ENCODE measurements around the gene STH.
"Not testable (repeated sequence)": the region's sequence is repeated elsewhere in the genome, so short reads cannot be mapped to it uniquely, and the experiment has no call there.

Gene STH, protein sequence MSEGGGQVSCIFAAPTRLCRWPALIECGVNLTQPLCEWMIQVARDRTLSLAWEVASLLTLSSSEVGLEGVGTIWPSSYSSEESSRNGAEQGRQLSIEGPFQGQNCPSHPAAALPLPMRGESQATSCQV

DNA sequence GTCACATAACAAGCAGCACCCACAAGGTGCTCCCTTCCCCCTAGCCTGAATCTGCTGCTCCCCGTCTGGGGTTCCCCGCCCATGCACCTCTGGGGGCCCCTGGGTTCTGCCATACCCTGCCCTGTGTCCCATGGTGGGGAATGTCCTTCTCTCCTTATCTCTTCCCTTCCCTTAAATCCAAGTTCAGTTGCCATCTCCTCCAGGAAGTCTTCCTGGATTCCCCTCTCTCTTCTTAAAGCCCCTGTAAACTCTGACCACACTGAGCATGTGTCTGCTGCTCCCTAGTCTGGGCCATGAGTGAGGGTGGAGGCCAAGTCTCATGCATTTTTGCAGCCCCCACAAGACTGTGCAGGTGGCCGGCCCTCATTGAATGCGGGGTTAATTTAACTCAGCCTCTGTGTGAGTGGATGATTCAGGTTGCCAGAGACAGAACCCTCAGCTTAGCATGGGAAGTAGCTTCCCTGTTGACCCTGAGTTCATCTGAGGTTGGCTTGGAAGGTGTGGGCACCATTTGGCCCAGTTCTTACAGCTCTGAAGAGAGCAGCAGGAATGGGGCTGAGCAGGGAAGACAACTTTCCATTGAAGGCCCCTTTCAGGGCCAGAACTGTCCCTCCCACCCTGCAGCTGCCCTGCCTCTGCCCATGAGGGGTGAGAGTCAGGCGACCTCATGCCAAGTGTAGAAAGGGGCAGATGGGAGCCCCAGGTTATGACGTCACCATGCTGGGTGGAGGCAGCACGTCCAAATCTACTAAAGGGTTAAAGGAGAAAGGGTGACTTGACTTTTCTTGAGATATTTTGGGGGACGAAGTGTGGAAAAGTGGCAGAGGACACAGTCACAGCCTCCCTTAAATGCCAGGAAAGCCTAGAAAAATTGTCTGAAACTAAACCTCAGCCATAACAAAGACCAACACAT is at the start of gene STH:
STH (plus strand) TSS at position 264 of the 913 bp plus-strand sequence; CDS start at position 294, 30 bp downstream.
- DNase-seq = no peak

DNA sequence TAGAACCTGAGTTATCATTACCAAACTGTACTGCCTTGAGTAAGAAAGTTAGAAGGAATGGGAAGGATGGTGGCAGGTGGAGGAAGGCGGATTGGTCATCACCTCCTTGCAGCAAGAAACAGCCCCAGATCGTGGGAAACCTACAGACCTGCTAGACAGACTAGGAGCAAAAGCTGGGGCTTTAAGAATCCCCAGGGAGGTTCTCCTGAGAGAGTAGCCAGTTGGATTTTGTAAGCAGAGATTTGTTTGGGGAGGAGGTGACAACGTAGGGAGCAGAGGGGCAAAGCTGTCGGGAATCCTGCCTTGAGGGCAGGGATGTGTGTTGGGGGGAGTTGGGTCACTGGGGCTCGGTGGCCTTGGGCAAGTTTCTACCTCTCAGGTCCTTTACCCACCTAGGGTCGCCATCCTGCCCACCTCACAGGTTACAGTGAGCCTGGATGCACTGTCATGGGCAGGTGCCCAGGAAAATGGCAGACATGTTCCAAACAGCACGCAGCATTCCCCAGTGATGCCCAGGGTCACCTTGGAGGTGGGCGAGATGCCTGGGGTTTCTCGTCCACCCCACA is 49.2 kb upstream of the STH start:
- DNase-seq = no peak

DNA sequence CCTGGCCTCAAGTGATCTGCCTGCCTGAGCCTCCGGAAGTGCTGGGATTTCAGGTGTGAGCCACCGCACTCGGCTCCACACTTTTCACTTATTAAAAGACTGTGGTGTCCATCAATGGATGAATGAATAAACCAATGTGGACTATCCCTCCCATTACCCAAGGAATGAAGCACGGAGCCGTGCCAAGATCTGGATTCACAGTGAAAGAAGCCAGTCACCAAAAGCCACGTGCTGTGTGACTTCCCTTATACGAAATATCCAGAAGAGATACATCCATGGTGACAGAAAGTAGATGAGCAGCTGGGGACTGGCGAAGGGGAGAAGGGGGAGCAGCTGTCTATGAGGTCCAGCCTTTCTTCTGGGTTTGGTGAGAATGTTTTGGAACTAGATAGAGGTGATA is 48.2 kb upstream of the STH start:
- no peak for DNase-seq

DNA sequence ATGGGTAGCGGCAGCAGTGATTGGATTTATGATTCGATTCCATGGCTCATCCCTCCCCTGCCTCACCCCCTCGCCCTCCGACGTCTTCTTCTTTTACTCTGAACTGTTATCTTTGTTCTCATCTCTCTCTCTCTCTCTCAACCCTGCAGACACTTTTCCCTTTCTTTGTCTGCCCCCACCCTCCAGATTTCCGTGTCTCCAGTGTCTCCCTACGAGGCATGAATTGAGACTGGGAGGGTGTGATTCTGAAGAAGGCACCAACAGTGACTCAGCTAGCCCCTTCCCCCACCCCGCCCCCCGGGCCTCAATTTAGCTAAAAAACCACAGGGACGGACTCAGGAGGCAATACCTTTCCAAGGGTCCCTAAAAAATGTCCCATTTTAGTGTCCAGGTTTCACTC is 47.6 kb upstream of the STH start:
- DNase-seq = no peak

DNA sequence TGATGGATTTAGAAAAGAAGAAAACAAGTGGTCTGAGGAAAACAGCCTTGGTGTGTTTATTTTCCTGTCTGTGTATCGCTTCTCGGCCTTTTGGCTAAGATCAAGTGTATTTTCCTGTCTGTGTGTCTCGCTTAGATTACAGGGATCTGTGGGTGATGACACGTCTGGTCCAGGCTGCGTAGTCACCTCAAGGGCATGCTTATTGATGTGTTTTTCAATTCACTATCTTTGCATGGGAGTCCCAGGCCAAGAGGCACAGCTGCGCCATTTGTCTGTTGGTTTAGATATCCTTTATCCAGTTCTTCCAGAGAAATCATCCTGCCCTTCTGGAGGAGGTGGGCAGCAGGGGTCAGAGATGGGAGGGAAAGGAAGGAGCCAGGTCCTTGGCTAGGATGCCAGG is 47.1 kb upstream of the STH start:
- DNase-seq = no peak

DNA sequence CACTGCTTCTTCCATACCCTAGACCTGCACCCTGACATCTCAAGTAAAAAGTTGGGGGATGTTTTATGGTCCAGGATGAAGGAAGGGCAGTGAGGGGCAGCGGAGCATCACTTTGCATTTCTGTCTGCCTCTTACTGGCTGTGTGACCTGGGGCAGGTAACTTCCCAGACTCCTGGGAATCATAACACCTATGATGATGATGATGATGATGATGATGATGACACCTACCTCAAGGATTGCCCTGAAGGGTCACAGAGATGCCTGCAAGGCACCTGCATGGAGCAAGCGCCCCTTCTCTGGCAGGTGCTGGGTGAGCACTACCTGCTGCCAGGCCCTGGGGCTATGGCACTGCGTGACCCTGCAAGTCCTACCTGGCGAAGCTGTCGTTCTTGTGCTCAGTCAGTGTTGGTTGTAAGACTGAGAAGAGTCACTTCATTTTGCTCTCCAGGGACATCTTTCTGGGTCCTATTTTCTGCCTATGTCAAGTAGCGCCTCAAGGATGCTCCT is 46.2 kb upstream of the STH start:
- no peak for DNase-seq

DNA sequence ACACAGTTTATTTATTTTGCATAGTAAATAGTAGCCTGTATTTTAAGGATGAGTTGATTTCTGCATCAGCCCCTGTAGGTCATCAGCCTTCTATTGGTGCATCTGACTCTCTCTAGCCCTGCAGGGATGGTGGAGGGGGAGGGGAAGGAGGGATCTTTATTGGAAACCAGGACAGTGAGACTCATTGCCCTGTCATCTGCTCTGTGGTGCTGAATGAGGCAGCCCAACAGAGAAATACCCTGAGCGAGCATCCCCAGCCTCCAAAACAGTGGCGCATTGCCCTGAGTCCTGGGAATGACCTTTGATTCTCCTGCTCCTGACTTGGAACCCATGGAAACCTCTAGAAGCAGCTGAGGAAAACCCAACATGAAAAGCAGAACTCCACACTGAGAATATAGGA is 45.5 kb upstream of the STH start:
- DNase-seq = no peak

DNA sequence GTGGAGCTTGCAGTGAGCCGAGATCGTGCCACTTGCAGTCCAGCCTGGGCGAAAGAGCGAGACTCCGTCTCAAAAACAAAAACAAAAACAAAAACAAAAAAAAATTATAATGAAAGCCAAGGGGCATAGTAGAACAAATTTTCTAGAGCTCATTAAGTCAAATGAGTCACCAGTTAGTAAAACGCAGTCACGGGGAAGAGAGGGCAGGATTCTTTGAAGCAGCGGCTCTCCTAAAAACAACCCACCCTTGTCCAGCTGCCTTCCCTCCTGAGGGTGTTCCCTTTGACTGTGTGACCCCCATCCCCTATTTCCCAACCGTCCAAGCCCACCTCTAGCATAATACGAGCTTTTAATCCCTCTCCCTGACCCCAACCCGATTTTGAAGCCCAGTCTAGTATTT is 44.1 kb upstream of the STH start:
- no peak for DNase-seq

DNA sequence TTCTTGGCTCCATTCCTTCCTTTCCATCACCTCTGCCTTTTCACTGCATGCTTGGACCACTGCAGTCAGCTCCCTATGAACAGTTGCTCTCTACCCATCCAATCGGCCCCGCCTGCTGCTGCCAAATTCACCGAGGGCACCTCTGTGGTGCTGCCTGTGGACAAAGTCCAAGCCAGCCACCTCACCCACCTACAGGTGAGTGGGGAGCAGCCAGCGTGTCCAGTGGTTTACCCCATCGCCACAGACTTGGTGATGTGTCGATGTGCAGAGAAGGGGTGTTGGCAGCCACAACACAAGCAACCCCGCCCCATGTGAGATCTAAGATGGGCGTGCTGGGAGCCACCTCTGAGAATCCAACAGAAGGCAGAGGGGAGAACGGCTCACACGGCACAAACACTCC is 43.7 kb upstream of the STH start:
- no peak for DNase-seq

DNA sequence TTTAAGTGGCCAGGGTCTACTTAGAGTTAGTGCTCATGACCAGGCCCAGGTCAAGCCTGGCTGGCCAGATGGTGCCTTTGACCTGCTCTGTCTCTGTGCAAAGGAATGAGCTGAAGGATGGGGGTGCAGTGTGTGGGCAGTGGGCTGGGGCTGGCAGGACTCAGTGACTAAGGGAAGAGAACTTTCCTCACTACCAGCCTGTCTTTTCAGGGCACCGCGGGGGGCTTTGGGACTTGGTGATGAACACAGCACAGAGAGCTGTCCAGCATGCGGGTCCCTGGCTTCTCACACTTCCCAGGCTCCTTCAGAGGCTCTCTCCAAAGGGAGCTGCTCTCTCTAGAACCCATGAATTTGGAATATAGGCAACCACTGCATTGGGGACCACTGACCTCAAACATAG is 43.0 kb upstream of the STH start:
- no peak for DNase-seq

DNA sequence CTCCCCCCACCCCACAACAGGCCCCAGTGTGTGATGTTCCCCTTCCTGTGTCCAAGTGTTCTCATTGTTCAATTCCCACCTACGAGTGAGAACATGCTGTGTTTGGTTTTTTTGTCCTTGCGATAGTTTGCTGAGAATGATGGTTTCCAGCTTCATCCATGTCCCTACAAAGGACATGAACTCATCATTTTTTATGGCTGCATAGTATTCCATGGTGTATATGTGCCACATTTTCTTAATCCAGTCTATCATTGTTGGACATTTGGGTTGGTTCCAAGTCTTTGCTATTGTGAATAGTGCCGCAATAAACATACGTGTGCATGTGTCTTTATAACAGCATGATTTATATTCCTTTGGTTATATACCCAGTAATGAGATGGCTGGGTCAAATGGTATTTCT is 42.3 kb upstream of the STH start:
- DNase-seq = not testable (repeated sequence)

DNA sequence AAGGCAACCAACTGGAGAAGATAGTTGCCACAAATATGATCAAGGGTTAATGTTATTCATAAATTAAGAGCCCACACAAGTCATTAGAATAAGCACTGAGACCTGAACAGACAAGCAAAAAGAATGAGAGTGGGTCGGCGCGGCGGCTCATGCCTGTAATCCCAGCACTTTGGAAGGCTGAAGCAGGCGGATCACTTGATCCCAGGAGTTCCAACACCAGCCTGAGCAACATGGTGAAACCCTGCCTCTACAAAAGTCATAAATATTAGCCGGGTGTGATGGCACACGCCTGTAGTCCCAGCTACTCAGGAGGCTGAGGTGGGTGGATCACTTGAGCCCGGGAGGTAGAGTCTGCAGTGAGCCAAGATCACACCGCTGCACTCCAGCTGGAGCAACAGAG is 40.7 kb upstream of the STH start:
- DNase-seq = no peak

DNA sequence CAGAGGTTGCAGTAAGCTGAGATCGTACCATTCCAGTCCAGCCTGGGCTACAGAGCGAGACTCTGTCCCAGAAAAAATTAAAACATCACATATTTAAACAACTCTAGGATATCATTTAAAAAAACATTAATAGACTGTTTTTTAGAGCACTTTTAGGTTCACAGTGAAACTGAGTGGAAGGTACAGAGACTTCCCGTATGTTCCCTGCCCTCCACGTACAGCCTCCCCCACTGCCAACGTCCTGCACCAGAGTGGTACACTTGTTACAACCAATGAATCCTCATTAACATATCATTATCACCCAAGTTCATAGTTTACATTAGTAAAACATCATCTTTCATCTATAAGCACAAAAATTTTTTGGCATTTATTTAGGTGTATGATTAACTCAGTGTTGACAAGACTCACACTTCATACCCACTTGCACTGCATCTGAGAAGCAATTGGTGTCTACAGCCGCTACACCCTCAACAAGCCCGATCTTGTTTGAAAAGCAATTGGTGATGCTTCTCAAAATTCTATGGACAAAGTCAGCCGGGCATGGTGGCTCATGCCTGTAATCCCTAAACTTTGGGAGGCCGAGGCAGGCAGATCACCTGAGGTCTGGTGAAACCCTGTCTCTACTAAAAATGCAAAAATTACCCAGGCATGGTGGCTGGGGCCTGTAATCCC is 39.9 kb upstream of the STH start:
- DNase-seq = no peak

DNA sequence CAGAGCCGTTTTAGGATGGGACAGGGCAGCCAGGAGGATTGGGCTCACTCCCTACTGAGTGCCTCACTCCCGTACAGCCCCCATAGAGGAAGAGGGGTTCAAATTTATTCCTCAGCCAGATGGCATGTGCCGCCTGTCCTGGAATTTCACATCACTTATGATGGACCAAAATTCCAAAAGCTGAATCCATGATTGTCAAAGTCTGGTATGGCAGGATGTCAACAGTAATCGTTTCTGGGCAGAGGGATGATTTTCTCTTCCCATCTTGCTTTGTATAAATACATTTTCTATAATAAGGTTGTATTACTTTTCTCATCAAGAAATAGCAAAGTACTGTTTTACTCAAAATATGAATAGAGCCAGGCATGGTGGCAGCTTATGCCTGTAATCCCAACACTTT is 38.7 kb upstream of the STH start:
- no peak for DNase-seq

DNA sequence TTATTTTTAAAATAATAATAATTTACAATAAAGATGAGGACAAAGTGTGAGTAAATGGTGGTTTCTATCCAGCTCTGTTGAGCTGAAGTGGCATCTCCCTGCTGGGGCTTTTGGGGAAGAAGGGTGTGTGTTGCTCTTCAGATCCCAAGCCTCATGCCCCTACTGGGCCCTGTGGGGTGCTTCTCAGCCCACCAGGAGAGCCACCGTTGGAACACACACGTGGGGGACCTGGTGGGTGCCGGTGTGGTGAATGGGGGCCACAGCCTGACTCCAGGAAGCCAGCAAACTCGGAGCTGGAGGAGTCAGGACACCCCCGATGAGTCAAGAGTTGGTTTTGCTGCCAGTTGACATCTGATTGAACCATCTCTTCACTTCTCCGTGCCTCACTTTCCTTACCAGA is 37.8 kb upstream of the STH start:
- DNase-seq = no peak

DNA sequence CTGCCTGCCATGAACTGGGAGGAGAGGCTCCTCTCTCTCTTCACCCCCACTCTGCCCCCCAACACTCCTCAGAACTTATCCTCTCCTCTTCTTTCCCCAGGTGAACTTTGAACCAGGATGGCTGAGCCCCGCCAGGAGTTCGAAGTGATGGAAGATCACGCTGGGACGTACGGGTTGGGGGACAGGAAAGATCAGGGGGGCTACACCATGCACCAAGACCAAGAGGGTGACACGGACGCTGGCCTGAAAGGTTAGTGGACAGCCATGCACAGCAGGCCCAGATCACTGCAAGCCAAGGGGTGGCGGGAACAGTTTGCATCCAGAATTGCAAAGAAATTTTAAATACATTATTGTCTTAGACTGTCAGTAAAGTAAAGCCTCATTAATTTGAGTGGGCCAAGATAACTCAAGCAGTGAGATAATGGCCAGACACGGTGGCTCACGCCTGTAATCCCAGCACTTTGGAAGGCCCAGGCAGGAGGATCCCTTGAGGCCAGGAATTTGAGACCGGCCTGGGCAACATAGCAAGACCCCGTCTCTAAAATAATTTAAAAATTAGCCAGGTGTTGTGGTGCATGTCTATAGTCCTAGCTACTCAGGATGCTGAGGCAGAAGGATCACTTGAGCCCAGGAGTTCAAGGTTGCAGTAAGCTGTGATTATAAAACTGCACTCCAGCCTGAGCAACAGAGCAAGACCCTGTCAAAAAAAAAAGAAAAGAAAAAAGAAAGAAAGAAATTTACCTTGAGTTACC is 36.7 kb upstream of the STH start:
- DNase-seq = no peak

DNA sequence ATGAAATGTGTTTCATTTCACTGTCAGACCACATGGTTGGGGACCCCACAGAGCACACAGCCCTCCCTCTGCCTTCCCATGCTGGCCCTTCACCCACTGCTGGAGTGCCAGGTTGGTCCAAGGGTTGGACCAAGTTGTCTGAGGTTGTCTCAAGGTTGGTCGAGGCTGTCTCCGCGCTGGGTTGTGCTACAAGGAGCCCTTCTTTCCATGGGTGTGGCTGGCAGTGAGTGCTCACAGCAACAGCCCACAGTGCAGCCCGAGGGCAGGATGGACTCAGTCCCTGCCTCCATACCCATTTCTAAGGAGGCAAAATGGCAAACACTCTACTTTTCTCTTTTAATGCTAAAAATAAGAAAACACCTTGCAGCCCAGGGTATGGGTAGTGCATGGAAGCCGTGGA is 35.8 kb upstream of the STH start:
- DNase-seq = no peak

DNA sequence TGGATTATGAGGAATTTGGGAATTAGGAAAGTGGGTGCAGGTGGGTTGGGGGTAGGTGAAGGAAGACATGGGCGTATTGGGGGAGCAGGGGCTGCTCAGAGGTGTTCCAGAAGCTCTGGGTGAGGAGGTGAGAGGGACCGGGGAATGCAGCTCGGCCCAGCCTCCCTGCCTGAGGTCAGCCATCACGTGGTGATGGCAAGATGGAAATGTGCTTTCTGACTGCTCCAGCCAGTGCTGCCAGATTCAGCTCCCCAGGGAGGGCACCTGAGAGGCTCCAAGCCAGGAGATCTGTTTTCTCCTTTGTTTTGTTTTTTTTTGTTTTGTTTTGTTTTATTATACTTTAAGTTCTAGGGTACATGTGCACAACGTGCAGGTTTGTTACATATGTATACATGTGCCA is 35.2 kb upstream of the STH start:
- DNase-seq = no peak

DNA sequence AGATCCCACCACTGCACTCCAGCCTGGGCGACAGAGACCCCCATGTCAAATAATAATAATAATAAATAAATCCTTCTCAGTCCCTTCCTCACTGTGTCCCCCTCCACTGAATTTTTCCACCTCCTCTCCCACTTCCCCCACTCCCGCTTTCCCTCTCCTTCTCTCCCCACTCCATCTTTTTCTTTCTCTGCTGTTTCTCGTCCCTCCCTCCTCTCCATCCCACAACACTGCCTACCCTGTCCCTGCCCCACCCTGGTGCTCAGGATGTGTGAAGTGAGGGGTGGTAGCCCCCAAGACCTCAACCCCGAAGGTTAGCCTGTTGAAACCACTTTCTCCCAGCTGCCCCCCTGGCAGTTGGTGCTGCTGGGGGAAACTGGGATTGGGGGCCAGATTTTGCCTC is 34.4 kb upstream of the STH start:
- DNase-seq = no peak

DNA sequence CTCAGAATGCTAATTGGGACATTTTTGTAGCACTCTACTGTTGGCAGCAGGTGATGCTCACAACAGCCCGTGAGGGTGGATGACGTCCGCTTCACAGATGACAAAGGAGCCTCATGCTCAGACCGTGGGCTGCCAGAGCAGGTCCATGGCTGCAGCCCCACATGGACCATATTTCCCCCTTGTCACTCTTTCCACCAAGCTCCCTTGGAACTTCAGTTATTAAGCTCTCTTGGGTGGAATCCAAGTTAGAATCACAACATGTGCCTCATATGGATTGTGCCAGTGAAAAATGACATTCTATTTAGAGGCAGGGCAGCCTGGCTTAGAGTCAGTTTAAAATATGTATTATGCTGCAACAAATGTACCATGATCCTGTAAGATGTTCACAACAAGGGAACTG is 33.2 kb upstream of the STH start:
- DNase-seq = no peak

DNA sequence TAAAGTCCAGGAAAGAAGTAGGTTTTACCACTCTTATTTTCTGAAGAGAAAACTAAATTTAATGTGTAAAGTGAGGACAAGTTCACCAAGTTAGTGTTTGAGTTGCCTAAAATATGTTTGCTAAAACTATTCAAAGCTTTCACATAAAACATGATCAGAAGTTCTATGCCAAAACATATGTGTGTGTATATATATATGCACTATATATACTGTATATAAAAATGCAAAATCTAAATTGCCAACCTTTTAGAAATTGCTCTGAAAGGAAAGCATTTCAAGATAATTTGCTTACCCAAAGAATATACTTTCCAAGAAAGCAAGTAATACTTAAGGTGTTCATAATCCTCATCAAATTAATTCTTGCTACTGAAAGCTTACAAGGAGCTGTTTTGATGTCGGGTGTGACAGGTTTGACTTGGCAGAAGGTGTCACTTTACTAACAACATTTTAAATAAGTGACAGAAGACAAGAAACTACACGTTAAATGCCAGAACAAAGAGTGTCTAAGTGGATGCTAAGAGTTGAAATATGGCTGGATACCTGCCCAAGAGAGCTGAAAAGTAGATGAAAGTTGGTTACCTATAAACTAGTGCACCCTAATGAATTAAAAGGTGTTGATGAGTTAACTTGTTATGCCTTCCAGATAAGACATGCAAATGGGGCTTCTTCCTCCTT is 32.3 kb upstream of the STH start:
- no peak for DNase-seq

DNA sequence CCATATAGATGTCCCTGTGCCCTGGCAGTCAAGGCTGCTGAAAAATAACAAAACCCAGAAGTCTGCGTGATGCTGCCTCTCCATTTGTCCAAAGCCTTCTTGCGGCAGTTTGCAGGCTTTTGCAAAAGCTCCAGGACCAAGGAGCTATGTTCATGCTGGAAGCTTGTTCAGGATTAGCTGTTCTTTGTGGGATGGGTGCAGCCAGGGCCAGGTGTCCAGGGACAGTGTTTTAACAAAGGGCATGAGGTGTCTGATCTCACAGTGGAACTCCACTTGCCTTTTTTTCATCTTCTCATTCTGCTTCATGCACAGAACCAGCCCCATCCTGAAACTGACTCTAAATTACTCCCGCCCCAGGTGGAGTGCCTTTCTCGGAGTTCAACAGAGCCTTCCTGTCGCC is 31.7 kb upstream of the STH start:
- no peak for DNase-seq
